GM21825 (cell line): Measurements from ENCODE around the gene GFOD1.

Experiments used
- ATAC-seq: cut with Tn5 transposase; IDR thresholded peaks from one replicate; pipeline ENCODE4 v1.9.1; 2021; ENCODE audit warnings: mild to moderate bottlenecking, moderate library complexity; ENCODE audit not compliant: unreplicated experiment

GFOD1 gene

GRCh38 chr6:13384506-13384905, 102.9 kb downstream of the GFOD1 start:
- ATAC-seq: no peak

- peak; percentile 91 for ATAC-seq
These were observed 103.9 kb downstream of the GFOD1 start for GRCh38 chr6:13383328-13384163.

GRCh38 chr6:13380761-13381160, 106.6 kb downstream of the GFOD1 start:
- no peak for ATAC-seq

GRCh38 chr6:13378669-13379590, 108.5 kb downstream of the GFOD1 start:
- ATAC-seq: no peak

GRCh38 chr6:13377054-13377758, 110.2 kb downstream of the GFOD1 start:
- no peak for ATAC-seq

GRCh38 chr6:13375360-13375878, 112.0 kb downstream of the GFOD1 start:
- ATAC-seq: peak; percentile 71

- ATAC-seq: no peak
These were observed 113.5 kb downstream of the GFOD1 start for GRCh38 chr6:13373919-13374318.

GRCh38 chr6:13373488-13373886, 113.9 kb downstream of the GFOD1 start:
- ATAC-seq: no peak

- ATAC-seq: no peak
These were observed 114.5 kb downstream of the GFOD1 start for GRCh38 chr6:13372688-13373487.

GRCh38 chr6:13372076-13372475, 115.3 kb downstream of the GFOD1 start:
- no peak for ATAC-seq

GRCh38 chr6:13371421-13372072, 115.9 kb downstream of the GFOD1 start:
- ATAC-seq: no peak

- ATAC-seq: no peak
These were observed 116.8 kb downstream of the GFOD1 start for GRCh38 chr6:13370623-13371022.

GRCh38 chr6:13369591-13369990, 117.8 kb downstream of the GFOD1 start:
- no peak for ATAC-seq

- no peak for ATAC-seq
These were observed 118.7 kb downstream of the GFOD1 start for GRCh38 chr6:13368731-13369115.

- no peak for ATAC-seq
These were observed 119.2 kb downstream of the GFOD1 start for GRCh38 chr6:13368079-13368730.

- no peak for ATAC-seq
These were observed 120.0 kb downstream of the GFOD1 start for GRCh38 chr6:13367396-13367795.

- ATAC-seq: no peak
These were observed 122.1 kb downstream of the GFOD1 start for GRCh38 chr6:13365320-13365719.

GRCh38 chr6:13364842-13365241, 122.6 kb downstream of the GFOD1 start:
- ATAC-seq: no peak

- no peak for ATAC-seq
These were observed 125.0 kb downstream of the GFOD1 start for GRCh38 chr6:13362412-13362811.
